NCI-H82 treated with DMSO at 0.1 percent for 48 hours (cell line): ENCODE data around the gene CAMK2A.
A peak's percentile ranks its signal among the peaks of the same experiment; 100 is the strongest.
"Not testable (repeated sequence)": the region's sequence is repeated elsewhere in the genome, so short reads cannot be mapped to it uniquely, and the experiment has no call there.

Experiments used
- DNase-seq: peaks from one replicate; lab custom pipeline; 2025; ENCODE audit not compliant: unreplicated experiment; lab: John Stamatoyannopoulos, UW

Gene CAMK2A

DNA sequence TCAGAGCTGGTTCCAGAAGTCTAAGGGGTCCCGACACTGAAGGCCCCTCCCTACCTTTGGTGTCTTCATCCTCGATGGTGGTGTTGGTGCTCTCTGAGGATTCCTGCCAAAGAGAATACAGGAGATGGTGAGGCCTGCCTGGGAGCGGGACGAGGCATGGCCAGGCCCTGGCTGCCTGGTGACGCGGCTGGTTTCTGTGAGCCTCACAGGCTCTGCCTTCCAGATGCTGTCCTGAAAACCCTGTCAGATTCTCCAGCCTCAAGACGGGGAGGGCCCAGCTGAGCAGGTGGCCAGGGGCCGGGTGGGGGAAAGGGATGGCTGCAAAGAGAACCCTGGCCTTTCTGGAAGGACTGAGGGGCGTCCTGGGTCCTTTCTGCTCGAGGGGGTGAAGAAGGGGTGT, 50.9 kb downstream of the CAMK2A start:
- no peak for DNase-seq

- no peak for DNase-seq
Observed at GRCh38 chr5:150236981-150237754, 52.4 kb downstream of the CAMK2A start.

DNA sequence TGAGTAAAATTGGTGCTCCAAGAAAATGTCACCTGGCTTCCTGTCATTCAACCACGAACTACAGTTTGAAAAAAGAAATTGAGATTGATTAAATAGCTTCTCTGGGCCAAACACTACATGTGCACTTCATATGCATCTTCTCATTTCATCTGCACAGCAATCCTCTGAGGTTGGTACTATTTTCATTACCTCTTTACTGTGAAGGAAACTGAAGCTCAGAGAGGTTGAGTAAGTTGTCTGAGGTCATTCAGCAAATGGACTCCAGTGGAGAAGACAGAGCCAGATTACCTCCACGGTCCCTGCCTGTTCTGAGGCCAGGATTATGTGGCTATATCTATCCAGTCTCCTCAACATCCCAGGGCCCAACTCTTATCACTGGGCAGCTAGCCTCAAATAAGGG, 53.3 kb downstream of the CAMK2A start:
- DNase-seq = no peak

GRCh38 chr5:150235500-150235854, 54.1 kb downstream of the CAMK2A start:
- peak; percentile 4 for DNase-seq

GRCh38 chr5:150234576-150235499, 54.7 kb downstream of the CAMK2A start:
- no peak for DNase-seq

DNA sequence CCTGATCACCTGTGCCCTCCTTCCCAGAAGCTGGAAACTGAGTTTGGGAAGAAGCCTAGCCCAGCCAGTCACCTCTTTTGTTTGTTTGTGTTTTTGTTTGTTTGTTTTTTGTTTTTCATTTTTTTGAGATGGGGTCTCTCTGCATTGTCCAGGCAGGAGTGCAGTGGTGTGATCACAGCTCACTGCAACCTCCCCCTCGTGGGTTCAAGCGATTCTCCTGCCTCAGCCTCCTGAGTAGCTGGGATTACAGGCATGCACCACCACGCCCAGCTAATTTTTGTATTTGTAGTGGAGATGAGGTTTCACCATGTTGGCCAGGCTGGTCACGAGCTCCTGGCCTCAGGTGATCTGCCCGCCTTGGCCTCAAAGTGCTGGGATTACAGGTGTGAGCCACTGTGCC, 55.9 kb downstream of the CAMK2A start:
- DNase-seq = not testable (repeated sequence)

- DNase-seq = no peak
Observed at GRCh38 chr5:150230842-150231241, 58.7 kb downstream of the CAMK2A start.

- DNase-seq = no peak
Observed at GRCh38 chr5:150229571-150229970, 60.0 kb downstream of the CAMK2A start.

- DNase-seq = no peak
Observed at GRCh38 chr5:150227606-150228273, 61.8 kb downstream of the CAMK2A start.

GRCh38 chr5:150227036-150227435, 62.5 kb downstream of the CAMK2A start:
- DNase-seq = no peak

GRCh38 chr5:150224483-150225027, 65.0 kb downstream of the CAMK2A start:
- no peak for DNase-seq

GRCh38 chr5:150223474-150223873, 66.1 kb downstream of the CAMK2A start:
- no peak for DNase-seq

DNA sequence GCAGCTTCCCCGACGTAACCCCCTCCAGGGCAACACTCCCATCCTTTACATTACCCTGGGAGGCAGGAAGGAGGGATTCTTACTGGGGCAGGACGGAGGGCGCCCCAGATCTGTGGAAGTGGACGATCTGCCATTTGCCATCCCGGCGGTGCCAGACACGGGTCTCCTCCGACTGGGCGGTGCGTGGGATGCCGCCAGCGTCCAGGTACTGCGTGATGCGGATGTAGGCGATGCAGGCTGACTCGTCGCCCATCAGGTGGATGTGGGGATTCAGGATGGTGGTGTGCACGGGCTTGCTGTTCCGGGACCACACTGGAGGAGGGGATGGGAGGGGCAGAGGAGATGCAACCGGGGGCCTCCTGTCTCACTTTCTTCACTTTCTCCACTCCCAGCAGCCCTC, 66.7 kb downstream of the CAMK2A start:
- DNase-seq = no peak

DNA sequence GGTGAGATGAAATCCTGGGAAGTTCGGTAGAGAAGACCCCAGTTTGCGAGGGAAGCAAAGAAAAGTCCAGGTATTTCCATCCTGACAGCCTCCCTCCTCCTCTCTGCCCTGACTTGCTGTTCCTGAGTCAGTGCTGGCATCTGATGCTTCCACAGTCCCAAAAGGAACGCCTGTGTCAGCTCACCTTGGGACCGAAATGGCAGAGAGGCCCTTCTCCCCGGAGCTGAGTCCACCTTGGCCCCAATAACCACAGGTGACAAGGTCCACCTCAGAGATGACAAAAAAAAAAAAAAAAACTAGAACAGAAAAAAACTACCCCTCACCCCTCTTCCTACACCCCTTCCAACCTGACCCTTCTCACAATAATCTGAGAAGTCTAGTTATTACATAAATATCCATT, 68.1 kb downstream of the CAMK2A start:
- no peak for DNase-seq

GRCh38 chr5:150219861-150220260, 69.7 kb downstream of the CAMK2A start:
- DNase-seq = no peak

GRCh38 chr5:150219142-150219541, 70.4 kb downstream of the CAMK2A start:
- peak; percentile 2 for DNase-seq

DNA sequence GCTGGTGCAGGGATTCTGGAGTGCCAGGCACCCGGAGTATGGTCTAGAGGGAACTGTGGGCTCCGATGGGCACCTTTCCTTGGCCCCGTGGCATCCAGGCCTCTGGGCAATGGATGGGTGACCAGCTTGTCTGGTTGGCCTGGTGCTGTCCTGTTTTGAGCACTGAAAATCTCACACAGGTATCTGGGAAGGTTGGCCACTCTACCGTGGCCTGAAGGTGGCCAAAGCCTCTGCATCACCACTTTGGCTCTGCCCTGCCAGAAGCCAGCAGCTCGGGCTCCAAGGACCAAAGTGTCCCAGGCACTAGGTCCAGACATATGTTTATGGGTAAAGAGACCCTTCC, 70.9 kb downstream of the CAMK2A start:
- DNase-seq = no peak

DNA sequence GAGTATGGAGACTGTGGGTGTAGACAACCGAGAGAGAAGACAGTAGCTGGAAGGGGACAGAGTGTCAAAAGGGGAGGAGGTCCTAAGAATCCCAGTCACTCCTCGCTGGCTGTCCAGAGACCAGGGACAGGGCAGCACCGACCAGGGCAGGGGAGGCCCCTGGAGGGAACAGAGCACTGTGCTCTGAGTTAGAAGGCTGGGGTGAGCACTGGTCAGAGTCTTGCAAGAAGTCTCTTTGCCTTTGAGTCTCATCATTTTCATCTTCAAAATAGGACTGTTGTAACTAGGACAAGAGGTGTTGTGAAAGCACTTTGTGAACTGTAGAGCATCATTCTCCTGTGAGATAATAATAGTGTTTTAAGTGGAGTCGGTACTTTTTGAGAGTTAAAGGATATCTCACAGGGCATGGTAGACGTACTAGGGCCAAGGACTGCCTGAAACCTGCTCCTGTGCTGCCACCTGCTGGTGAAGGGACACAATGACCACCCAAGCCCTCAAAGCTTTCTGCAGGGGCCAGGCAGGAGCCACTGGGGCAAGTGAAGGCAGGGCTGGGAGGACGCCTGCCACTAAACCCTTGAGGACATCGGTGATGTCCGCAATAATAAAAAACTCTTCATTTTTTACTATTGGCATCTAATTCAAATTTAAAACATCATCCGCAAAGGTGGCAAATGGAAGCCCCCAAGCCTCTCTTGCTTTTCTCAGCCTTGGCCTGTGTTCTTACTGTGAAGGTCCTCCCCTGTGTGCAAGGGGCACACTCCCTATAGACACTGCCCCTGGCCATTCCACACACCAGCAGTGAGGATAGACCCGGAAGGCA, 71.5 kb downstream of the CAMK2A start:
- DNase-seq = peak; percentile 27

- DNase-seq = no peak
Observed at GRCh38 chr5:150217038-150217437, 72.5 kb downstream of the CAMK2A start.
